Thyroid gland (tissue), 4 donors: ENCODE results near the gene ZNF326.

Experiments used
- POLR2A ChIP-seq, 2 donors: fragments of 450-650 bp; IDR thresholded peaks; one replicate each; pipeline ENCODE4 v1.6.1; 2017; ENCODE audit warnings: antibody characterized with exemption in 2 of 2, mild to moderate bottlenecking in 2 of 2, moderate library complexity in 1 of 2
- TF ChIP-seq, protein P1 (sequence below), 6 experiments: fragments of 200-600 bp in 3 of 6; fragments of 450-650 bp in 3 of 6; sonication (generic) in 3 of 6; IDR thresholded peaks; one replicate each; pipeline ENCODE4 v1.5.1; 2016 to 2019; ENCODE audit warnings: antibody characterized with exemption in 6 of 6, mild to moderate bottlenecking in 2 of 6, inconsistent platforms in 1 of 6, moderate library complexity in 1 of 6

DNA sequence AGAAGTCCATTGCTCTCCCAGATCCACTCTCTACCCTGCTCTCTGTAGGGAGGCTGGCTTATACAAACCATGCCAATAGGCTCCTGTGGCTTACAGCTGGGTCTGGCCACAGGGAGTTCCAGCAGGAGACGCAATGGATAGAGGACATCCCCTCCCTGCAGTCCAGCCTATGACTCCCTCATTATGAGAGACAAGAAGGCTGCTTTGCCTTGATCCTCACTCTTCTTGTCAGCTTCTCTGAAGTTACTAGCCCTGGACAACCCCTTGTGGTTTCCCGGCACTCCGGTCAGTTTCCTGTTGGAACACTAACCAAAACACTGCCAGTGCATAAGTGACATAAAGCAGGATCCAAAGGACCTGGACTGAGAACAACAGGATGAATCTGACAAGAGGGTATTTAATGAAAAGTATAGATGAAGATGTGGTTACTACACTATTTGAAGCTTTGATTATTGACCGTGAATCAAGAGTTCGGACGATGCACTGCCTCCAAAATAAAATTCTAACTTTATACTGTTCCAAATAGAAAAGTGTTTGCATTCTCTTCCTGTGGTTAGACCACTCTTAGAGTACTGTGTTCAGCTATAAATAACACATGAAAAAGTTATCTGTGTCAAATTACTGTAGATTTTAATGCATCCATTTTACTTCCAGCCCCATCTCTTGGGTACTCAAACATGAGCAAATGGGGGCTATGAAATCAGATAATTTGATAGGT is 32.7 kb upstream of the ZNF326 start:
- TF ChIP-seq, protein P1, sequence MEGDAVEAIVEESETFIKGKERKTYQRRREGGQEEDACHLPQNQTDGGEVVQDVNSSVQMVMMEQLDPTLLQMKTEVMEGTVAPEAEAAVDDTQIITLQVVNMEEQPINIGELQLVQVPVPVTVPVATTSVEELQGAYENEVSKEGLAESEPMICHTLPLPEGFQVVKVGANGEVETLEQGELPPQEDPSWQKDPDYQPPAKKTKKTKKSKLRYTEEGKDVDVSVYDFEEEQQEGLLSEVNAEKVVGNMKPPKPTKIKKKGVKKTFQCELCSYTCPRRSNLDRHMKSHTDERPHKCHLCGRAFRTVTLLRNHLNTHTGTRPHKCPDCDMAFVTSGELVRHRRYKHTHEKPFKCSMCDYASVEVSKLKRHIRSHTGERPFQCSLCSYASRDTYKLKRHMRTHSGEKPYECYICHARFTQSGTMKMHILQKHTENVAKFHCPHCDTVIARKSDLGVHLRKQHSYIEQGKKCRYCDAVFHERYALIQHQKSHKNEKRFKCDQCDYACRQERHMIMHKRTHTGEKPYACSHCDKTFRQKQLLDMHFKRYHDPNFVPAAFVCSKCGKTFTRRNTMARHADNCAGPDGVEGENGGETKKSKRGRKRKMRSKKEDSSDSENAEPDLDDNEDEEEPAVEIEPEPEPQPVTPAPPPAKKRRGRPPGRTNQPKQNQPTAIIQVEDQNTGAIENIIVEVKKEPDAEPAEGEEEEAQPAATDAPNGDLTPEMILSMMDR (IDR thresholded peaks at IDR 0.05), result no peak
- TF ChIP-seq POLR2A (IDR thresholded peaks at IDR 0.05), result no peak
